GM19397 (cell line): Measurements from ENCODE around the gene RRAGC.

ENCODE experiments used
- ATAC-seq: cut with Tn5 transposase; IDR thresholded peaks from one replicate; pipeline ENCODE4 v1.9.1; 2021; ENCODE audit warnings: mild to moderate bottlenecking, moderate library complexity; ENCODE audit not compliant: unreplicated experiment

The RRAGC gene

GRCh38 chr1:38788341-38789336 is 70.9 kb downstream of the RRAGC start:
- no peak for ATAC-seq
